Motor neuron (in vitro differentiated cells): Measurements from ENCODE around the gene NPC1. TPM values are rescaled to one million over a fixed set of nuclear protein-coding genes. Genes with fewer than 3 reads are reported as not detected.

Experiments
- total RNA-seq, 8 experiments: library from RNA; unstranded; fragments of 300-600 nt; gene quantifications; 2 replicates each; pipeline versions ENCODE4 v1.2.3 to v1.2.4, GENCODE V29; 2022

The NPC1 gene
- total RNA-seq, 8 experiments from 2014 or later, result 16.3 to 56.3 (median 25.4) TPM

Other genes with a start within 250 kb of the NPC1 start
- gene RIOK3, start 133.2 kb downstream of the NPC1 start, total RNA-seq, result 100 to 1,000 TPM in 2 of 8 experiments, 10 to 100 TPM in 6; 47.3 to 116 (median 91.6) TPM
- 10 to 100 TPM; 13.7 to 48.2 (median 23.4) TPM for gene RMC1, start 83.0 kb downstream of the NPC1 start, total RNA-seq
- 1 to 10 TPM in 5 of 8 experiments, under 1 TPM in 3; 0.42 to 6.9 (median 3.0) TPM for gene ANKRD29, start 76.4 kb upstream of the NPC1 start, total RNA-seq
- gene LAMA3, start 102.9 kb upstream of the NPC1 start, total RNA-seq, result 10 to 100 TPM in 2 of 8 experiments, 1 to 10 TPM in 3, under 1 TPM in 3; 0.22 to 20.5 (median 1.9) TPM